Prostate gland (tissue), 2 donors: ENCODE data around the gene RNF183. TPM values are rescaled to one million over a fixed set of nuclear protein-coding genes. Genes with fewer than 3 reads are reported as not detected.

ENCODE experiments used
- DNase-seq: peaks from one replicate; pipeline ENCODE4 v3.0.0-alpha.2; 2019; ENCODE audit warnings: low spot score
- H3K27ac ChIP-seq, 2 donors: fragments of 200-600 bp; sonication (generic); 2 replicates each; pipeline ENCODE4 v1.5.1; 2017 to 2019
- H3K27me3 ChIP-seq: fragments of 200-600 bp; sonication (generic); replicated peaks from 2 replicates; pipeline ENCODE4 v1.5.1; 2019; ENCODE audit not compliant: insufficient read depth
- H3K36me3 ChIP-seq, 2 donors: fragments of 200-600 bp; sonication (generic); 1 replicate in 1 of 2; 2 replicates in 1 of 2; pipeline versions ENCODE4 v1.5.1 to v1.8.1; 2017 to 2019
- H3K4me1 ChIP-seq: fragments of 200-600 bp; sonication (generic); replicated peaks from 2 replicates; pipeline ENCODE4 v1.5.1; 2019
- H3K4me3 ChIP-seq, 2 donors: fragments of 200-600 bp; sonication (generic); 2 replicates each; pipeline ENCODE4 v1.5.1; 2017 to 2019
- H3K9me3 ChIP-seq: fragments of 200-600 bp; sonication (generic); 2 replicates; pipeline ENCODE4 v1.5.1; 2017
- CTCF ChIP-seq, 4 experiments: fragments of 200-600 bp in 2 of 4; fragments of 450-650 bp in 2 of 4; sonication (generic) in 2 of 4; IDR thresholded peaks; 1 replicate in 3 of 4; 2 replicates in 1 of 4; pipeline ENCODE4 v1.5.1; 2016 to 2019; ENCODE audit warnings: antibody characterized with exemption in 4 of 4, mild to moderate bottlenecking in 2 of 4, moderate library complexity in 2 of 4
- POLR2A ChIP-seq: fragments of 450-650 bp; IDR thresholded peaks from one replicate; pipeline ENCODE4 v1.6.1; 2016; ENCODE audit warnings: antibody characterized with exemption, mild to moderate bottlenecking
- POLR2AphosphoS5 ChIP-seq: sonication (generic); formaldehyde crosslinking; IDR thresholded peaks from one replicate; pipeline ENCODE4 v1.6.1; 2017; ENCODE audit warnings: antibody characterized with exemption
- WGBS: methylation state at CpG from one replicate; pipeline ENCODE4 v1.1.5; 2018; 5-methylcytosine and 5-hydroxymethylcytosine counted together
- intact Hi-C: fragments of 100-400 bp; cut with DNase I; formaldehyde crosslinking; loops from one replicate; pipeline ENCODE4 v1.14.2; 2022
- total RNA-seq, 2 donors: library from RNA; depleted of rRNA; stranded (reverse); fragments of >200 nt; gene quantifications; one replicate each; pipeline ENCODE4 v1.1.0, GENCODE V29; 2016

RNF183 gene
- total RNA-seq, 2 donors from 2014 or later, result 0.57 TPM; not detected in 1

GRCh38 chr9:113261917-113262671 is 41.1 kb downstream of the RNF183 start:
- H3K4me1 ChIP-seq, result no peaks in the 10 kb centered on the region
- intact Hi-C loops, result no loop called here
- 91% methylated on average over 1 of the region's 1 CpG for WGBS
- peak; percentile 13 for DNase-seq
- no peaks in the 10 kb centered on the region for H3K27me3 ChIP-seq
- H3K4me3 ChIP-seq, result no peak overlapping the region
- H3K27ac ChIP-seq, result peak overlapping the region in 1 of 2 donors; percentile 30
- TF ChIP-seq POLR2A, result no peak
- no peak for TF ChIP-seq CTCF (IDR thresholded peaks at IDR 0.05)
- no peak for TF ChIP-seq POLR2AphosphoS5
- H3K9me3 ChIP-seq, result no peaks in the 10 kb centered on the region
- H3K36me3 ChIP-seq, result peaks cover 0 to 6% of the 10 kb centered on the region in 2 donors

- WGBS, result 33% methylated on average over 1 of the region's 1 CpG
- no peaks in the 10 kb centered on the region for H3K9me3 ChIP-seq
- H3K27me3 ChIP-seq, result no peaks in the 10 kb centered on the region
- TF ChIP-seq CTCF (IDR thresholded peaks at IDR 0.05) (no peak), POLR2A (no peak), POLR2AphosphoS5 (no peak)
- intact Hi-C loops, result no loop called here
- H3K27ac ChIP-seq, result peak overlapping the region in 1 of 2 donors; percentile 41
- H3K36me3 ChIP-seq, result peaks cover 0 to 6% of the 10 kb centered on the region in 2 donors
- DNase-seq, result no peak
- H3K4me3 ChIP-seq, result no peak overlapping the region
- no peaks in the 10 kb centered on the region for H3K4me1 ChIP-seq
Measured at GRCh38 chr9:113258282-113258681, 44.9 kb downstream of the RNF183 start.

DNA sequence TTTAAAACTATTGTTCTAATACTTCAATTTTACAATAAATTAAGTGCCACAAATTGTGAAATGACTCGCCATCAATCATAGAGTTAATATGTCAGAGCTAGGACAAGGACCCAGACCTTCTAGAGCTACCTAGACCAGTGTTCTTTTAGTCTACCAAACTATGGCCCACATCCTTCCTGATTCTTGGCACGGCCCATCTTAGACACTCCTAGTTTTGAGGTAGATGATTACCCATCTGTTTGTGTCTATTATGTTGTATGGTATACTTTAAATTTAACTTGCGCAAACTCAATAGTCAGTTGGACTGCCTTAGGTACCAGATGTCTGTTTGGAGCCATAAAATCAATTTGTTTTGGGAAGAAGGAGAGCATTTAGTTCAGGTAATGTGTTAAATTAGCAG is 45.3 kb downstream of the RNF183 start:
- peaks cover 0 to 6% of the 10 kb centered on the region in 2 donors for H3K36me3 ChIP-seq
- peak overlapping the region; percentile 8 to 41 for H3K27ac ChIP-seq
- no peaks in the 10 kb centered on the region for H3K9me3 ChIP-seq
- H3K27me3 ChIP-seq, result no peaks in the 10 kb centered on the region
- no peak overlapping the region for H3K4me3 ChIP-seq
- 86% methylated on average over 3 of the region's 3 CpGs for WGBS
- H3K4me1 ChIP-seq, result no peaks in the 10 kb centered on the region
- TF ChIP-seq POLR2A (no peak), CTCF (IDR thresholded peaks at IDR 0.05) (no peak), POLR2AphosphoS5 (no peak)
- intact Hi-C loops, result no loop called here
- no peak for DNase-seq

DNA sequence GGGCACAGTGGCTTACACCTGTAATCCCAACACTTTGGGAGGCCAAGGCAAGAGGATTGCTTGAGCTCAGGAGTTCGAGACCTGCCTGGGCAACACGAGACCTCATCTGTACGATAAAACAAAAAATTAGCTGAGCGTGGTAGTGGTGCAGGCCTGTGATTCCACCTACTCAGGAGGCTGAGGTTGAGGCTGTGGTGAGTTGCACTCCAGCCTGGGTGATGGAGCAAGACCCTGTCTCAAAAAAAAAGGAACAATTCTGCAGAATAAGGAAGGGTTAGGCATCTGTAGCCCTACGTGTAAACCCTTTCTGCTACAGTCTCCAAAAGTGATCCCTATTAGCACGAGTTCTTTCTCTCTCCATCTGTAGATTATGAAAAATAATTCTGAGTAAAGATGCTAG is 47.7 kb downstream of the RNF183 start:
- H3K27ac ChIP-seq, result no peak overlapping the region
- no peak overlapping the region for H3K4me3 ChIP-seq
- no peak for DNase-seq
- TF ChIP-seq POLR2A (no peak), POLR2AphosphoS5 (no peak), CTCF (IDR thresholded peaks at IDR 0.05) (no peak)
- 90% methylated on average over 6 of the region's 6 CpGs for WGBS
- no peaks in the 10 kb centered on the region for H3K9me3 ChIP-seq
- H3K4me1 ChIP-seq, result no peaks in the 10 kb centered on the region
- intact Hi-C loops, result no loop called here
- H3K36me3 ChIP-seq, result peaks cover 0 to 6% of the 10 kb centered on the region in 2 donors
- no peaks in the 10 kb centered on the region for H3K27me3 ChIP-seq

DNA sequence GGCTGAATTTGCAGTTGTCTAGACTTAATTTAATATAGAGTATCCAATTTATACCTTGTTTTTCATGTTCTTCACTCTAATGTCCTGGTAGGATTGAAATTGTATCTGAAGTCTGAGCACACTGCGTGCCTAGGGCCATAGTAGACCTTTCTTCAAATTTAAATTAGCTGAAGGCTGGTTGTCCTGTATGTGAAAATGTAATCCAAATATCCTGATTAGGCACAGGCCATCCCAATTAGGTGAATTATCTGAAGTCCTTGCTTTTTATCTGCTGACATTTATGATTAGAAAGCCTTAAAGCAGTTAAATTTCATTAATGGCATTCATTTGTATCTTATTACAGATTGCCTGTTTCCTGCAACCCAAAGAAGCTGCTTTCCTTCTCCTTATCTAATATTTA is 48.2 kb downstream of the RNF183 start:
- TF ChIP-seq CTCF (IDR thresholded peaks at IDR 0.05) (no peak), POLR2AphosphoS5 (no peak)
- no peak overlapping the region for H3K4me3 ChIP-seq
- no peaks in the 10 kb centered on the region for H3K9me3 ChIP-seq
- 94% methylated on average over 1 of the region's 1 CpG for whole genome bisulfite sequencing
- H3K36me3 ChIP-seq, result peaks cover 0 to 3% of the 10 kb centered on the region in 2 donors
- no peak overlapping the region for H3K27ac ChIP-seq
- no peaks in the 10 kb centered on the region for H3K27me3 ChIP-seq
- H3K4me1 ChIP-seq, result no peaks in the 10 kb centered on the region
- intact Hi-C loops, result no loop called here
- DNase-seq, result no peak
